HG03521 (cell line): ENCODE results near the gene DNM2.

Experiments
- ATAC-seq: cut with Tn5 transposase; IDR thresholded peaks from one replicate; pipeline ENCODE4 v1.9.1; 2021; ENCODE audit warnings: mild to moderate bottlenecking, moderate library complexity; ENCODE audit not compliant: unreplicated experiment

Gene DNM2

GRCh38 chr19:10769533-10770491, 51.9 kb downstream of the DNM2 start:
- no peak for ATAC-seq

- no peak for ATAC-seq
Measured at GRCh38 chr19:10773969-10774368, 56.1 kb downstream of the DNM2 start.

- ATAC-seq, result no peak
Measured at GRCh38 chr19:10774893-10775292, 57.0 kb downstream of the DNM2 start.

GRCh38 chr19:10776900-10777650, 59.2 kb downstream of the DNM2 start:
- no peak for ATAC-seq

GRCh38 chr19:10780368-10780767, 62.5 kb downstream of the DNM2 start:
- ATAC-seq, result no peak

- no peak for ATAC-seq
Measured at GRCh38 chr19:10782795-10783194, 64.9 kb downstream of the DNM2 start.

- no peak for ATAC-seq
Measured at GRCh38 chr19:10784257-10784656, 66.4 kb downstream of the DNM2 start.

GRCh38 chr19:10788146-10788545, 70.3 kb downstream of the DNM2 start:
- ATAC-seq, result no peak

- ATAC-seq, result no peak
Measured at GRCh38 chr19:10789866-10790265, 72.0 kb downstream of the DNM2 start.

- no peak for ATAC-seq
Measured at GRCh38 chr19:10796653-10797052, 78.8 kb downstream of the DNM2 start.

GRCh38 chr19:10797078-10797477, 79.2 kb downstream of the DNM2 start:
- ATAC-seq, result no peak

GRCh38 chr19:10797541-10798256, 79.8 kb downstream of the DNM2 start:
- ATAC-seq, result no peak

GRCh38 chr19:10800488-10800887, 82.6 kb downstream of the DNM2 start:
- no peak for ATAC-seq

- ATAC-seq, result no peak
Measured at GRCh38 chr19:10802479-10802878, 84.6 kb downstream of the DNM2 start.

- ATAC-seq, result no peak
Measured at GRCh38 chr19:10803252-10803651, 85.4 kb downstream of the DNM2 start.

- ATAC-seq, result no peak
Measured at GRCh38 chr19:10805065-10805757, 87.3 kb downstream of the DNM2 start.

GRCh38 chr19:10805758-10806247, 87.9 kb downstream of the DNM2 start:
- ATAC-seq, result no peak

- no peak for ATAC-seq
Measured at GRCh38 chr19:10808937-10809649, 91.2 kb downstream of the DNM2 start.

- ATAC-seq, result no peak
Measured at GRCh38 chr19:10809651-10810285, 91.9 kb downstream of the DNM2 start.
